GM15510 (cell line): ENCODE results near the gene DYSF.

Experiments
- POLR2A ChIP-seq: IDR thresholded peaks from 3 replicates; pipeline ENCODE4 v1.6.1; 2011; ENCODE audit warnings: borderline replicate concordance; ENCODE audit not compliant: insufficient read length; ENCODE audit errors: extremely low read depth

The DYSF gene

DNA sequence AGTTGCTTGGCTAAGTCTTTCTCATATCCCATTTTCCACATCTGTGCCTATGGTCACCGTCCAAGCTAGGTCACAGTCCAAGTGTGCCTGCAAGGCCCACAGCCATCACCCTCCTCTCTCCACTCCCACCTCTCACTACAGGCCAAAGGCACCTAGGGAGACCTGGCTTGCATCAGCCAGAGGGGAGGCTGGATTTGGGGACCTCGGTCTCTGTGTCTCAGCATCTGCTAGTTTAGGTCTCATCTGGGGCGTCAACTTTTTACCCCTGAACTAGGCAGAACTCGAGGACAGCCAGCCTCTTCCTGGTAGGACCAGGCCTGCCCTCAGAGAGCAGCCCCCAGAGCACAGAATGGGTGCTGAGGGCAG lies 217.1 kb downstream of the DYSF start:
- no peak for TF ChIP-seq POLR2A

DNA sequence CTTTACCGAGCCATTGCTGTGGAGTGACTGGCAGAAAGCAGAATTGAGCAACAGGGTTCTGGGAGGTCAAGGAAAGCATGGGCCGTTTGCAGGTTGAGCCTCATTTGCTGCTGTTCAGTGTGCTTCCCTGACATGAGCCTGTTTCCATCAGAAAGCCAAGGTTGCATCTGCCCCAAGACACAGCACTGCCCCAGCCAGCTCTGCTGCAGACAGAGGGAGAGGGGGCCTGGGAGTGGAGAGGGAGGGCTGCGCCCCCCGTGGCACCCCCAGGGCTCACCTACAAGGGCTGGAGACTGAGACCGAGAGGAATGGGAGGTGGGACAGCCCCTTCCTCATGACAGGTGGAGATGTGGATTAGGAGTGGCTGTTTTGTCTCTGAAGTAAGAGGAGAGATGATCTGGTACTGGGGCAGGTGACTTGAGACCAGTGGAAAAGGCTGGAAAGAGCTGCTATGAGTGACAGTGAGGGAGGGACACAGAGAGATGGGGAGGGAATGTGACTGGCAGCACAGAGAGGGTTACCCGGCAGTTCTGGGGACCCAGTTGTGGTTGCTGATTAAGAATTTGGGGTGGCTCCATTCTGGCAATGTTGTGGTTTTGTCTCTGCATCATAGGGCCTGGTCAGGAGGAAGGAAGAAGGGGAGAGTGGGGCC lies 218.0 kb downstream of the DYSF start:
- TF ChIP-seq POLR2A: no peak

DNA sequence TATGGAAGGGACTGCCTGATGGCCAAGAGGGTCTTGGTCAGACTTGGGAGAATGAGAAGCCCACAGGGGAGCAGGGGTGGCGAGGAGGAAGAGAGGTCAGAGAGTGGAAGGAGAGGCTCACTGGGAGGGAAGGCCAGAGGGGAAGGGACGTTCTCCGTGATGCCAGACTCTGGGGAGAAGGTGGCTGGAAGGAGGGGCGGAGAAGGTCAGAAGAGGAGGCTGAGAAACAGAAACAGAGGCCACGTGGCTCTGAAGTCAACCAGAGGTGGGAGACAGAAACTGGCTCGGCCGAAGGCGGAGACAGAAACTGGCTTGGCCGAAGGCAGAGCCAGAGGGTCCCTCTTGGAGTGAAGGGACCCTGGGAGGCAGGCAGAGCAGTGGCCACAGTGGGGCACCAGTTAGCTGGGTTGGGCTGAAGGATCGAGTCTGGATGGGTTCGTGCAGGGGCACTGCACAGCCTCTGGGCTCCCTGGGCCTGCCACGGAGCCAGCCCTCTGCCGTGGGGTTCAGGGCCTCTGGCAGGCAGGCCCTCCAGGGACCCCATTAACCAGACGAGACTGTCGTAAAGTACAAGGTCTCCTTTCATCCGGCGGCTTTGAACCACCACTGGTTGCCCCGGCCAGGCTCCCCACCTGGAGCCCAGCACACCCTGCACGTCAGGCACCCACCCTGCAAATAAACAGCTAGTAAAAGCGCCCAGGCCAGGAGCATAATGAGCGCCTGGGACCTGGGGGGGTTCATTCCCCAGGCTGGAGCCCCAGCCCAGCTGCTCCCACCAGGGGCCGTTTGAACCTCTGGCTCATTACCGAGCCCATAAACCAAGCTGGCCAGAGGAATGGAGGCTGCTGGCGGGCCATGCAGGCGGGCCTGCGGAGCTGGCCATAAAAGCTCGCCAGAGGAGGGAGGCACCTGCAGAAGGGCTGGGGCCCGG lies 218.8 kb downstream of the DYSF start:
- TF ChIP-seq POLR2A: no peak

DNA sequence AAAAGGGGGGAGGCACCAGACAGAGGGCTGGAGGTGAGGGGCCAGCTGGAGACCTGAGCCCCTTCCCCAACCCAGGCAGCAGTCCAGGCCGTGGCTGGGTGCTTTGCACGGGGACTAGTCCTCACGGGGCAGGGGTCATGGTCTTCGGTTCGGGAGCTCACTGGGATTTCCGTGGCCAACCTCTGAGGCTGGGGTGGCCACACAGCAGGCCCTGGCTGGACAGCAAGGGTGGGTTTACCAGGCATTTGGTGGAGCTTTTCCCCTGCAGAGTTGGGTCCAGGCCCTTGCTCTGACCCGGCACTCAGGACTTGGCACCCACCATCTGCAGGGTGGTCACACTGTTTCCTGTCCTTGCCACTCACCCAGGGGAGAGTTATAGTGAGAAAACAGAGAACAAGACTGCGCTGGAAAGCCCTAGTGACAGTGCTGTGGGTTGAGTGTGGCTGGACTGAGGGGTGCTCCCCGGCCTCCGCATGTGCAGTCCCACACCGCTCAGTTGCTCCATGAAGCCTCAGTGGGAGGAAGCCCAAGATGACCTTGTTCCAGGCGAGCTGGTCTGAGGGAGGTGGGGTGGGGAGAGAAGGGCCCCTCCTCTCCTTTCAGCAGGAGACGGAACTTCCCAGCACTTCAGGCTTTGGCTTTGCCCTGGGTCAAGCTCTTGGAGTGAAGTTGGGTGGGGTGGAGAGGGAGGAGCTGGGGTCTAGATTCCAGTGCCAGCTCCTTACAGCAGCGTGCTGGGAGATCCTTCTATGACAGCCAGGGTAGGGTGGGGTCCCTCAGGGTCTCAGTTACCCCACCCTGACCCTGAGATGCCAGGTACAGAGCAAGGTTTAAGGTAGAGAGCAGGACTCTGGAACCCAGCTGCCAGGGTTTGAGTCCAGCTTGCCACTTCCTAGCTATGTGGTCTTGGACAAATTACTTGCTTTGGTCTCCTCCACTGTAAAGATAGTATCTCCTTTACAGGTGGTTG lies 219.8 kb downstream of the DYSF start:
- TF ChIP-seq POLR2A: no peak

DNA sequence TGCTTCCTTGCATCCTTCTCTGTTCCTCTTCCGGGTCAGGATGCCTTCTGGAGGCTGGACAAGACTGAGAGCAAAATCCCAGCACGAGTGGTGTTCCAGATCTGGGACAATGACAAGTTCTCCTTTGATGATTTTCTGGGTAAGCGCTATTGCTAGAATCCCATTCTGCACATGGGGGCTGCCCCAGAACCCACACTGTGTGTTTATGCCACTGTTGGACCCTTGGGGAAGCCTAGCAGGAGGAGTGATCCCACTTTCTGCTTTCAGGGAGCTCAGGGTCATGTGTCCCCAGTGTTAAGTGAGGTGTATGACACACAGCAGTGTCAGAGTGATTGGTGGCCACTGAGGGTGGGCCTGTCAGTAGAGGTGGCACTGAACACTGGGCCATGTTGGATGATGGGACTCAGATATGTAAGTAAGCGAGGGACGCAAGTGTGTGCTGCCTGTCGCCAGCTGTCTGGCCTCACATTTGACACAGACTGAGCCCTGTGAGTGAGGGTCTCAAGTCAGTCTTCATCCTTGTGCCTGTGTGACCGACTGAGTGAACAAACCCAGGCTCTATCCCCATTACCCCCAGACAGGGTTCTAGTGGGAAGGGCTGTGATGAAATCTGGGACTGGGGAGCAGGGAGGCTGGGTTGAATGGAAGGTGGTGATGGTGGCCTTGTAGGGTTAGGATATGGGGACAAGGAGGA lies 220.9 kb downstream of the DYSF start:
- TF ChIP-seq POLR2A: no peak

DNA sequence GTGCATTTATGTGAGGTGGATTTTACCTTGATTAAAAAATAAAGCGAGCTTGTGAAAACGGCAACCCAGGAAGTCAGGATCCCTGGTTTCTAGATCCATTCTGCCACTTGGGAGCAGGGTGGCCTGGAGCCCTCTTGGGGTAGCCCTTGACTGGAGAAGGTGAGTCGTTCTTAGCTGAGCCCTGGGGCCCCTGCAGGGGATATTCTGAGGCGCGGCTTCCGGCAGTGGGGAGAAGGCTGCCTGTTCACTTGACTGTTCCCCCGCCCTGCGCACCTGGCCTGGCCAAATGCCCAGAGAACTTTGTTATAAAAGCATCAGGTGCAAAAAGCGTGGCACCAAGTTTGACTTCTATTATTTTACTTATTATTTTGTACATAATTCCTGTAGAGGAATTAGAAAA lies 221.9 kb downstream of the DYSF start:
- no peak for TF ChIP-seq POLR2A

DNA sequence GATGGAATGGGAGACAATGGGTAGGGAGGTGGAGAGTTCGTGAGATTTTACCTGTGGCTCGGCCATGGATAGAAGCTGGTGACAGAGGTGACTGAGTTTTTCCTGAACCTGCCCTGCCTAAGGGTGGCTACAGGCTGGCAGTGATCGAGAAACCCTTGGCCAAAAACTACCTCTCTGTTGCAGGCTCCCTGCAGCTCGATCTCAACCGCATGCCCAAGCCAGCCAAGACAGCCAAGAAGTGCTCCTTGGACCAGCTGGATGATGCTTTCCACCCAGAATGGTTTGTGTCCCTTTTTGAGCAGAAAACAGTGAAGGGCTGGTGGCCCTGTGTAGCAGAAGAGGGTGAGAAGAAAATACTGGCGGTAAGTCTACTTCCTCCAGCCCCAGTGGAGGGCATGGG lies 225.5 kb downstream of the DYSF start:
- no peak for TF ChIP-seq POLR2A

DNA sequence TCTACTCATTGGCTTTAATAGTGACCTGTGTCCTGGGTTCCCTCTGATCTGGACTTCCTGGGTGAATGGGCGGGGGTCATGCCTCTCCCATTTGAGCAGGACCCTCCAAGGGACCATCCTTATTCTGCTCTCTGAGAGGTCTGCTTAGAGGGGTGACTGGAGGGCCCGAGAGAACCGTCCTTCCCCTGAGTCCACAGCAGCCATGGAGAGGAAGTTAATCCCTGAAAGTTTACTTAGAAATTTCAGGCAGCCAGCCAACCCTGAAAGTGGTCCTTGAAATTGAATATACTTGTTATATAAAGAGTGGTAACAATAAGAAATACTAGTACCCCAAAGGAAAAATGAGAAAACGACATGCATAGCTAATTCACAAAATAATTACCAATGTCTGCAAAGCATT lies 226.1 kb downstream of the DYSF start:
- no peak for TF ChIP-seq POLR2A

DNA sequence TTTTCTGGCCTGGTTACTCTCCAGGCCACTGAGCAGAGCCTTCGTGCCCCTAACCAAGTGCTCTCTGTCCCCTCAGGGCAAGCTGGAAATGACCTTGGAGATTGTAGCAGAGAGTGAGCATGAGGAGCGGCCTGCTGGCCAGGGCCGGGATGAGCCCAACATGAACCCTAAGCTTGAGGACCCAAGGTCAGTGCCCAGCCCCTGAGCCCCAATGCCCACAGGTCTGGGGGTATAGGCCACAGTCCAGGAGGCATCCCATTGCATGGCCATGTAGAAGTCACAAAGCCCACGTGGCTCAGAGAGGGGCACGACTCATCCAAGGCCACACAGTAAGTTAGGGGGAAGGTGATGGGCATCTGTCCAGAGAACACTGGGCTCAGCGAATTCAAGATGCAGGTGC lies 227.6 kb downstream of the DYSF start:
- TF ChIP-seq POLR2A: no peak

DNA sequence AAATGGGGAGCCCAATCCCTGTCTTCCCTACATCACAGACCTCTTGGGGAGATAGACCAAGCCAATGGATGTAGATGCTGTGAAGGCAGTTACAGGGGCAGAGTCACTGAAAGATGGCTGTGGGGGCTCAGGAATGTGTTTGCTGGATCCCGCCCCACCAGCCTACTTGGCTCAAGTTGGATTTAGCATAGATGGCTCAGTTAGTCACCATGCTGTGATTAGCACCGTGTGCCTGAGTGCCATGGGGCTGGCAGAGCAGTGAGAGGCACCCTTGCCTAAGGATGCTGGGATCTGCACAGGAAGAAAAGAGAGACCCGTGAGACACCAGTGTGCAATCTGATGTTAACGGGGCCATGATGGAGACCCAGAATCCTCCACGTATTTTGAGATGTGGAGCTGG lies 228.3 kb downstream of the DYSF start:
- no peak for TF ChIP-seq POLR2A

DNA sequence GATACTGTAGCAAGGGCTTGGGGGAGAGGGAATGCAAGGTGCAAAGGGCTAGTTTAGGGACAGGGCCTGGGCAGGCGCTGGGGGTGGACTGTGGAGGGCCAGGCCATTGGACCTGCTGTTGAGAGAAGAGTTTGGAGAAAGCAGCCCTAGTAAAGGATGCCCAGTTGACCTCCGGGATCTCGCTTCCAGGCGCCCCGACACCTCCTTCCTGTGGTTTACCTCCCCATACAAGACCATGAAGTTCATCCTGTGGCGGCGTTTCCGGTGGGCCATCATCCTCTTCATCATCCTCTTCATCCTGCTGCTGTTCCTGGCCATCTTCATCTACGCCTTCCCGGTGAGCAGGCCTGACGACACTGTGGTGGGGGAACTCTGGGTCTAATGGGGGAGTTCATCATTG lies 229.0 kb downstream of the DYSF start:
- TF ChIP-seq POLR2A: no peak

DNA sequence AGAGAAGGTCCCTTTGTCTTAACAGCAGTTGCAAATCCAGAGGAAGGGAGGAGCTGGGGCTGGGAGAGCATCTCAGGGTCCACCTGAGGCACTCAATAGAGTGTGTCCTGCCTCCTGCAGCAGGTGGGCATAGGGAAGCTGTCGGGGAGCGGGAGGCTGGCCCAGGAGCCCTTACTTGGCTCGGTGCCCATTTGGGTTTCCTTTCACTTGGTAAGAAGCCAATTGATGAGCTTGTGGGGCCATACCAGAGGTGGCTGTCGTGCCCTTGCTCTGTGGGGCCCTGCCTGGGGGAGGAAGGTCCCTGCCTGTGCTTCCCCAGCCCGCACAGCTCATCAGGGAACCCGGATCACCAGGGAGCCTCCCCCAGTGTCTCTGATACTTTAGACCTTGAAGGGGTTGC lies 229.7 kb downstream of the DYSF start:
- no peak for TF ChIP-seq POLR2A

DNA sequence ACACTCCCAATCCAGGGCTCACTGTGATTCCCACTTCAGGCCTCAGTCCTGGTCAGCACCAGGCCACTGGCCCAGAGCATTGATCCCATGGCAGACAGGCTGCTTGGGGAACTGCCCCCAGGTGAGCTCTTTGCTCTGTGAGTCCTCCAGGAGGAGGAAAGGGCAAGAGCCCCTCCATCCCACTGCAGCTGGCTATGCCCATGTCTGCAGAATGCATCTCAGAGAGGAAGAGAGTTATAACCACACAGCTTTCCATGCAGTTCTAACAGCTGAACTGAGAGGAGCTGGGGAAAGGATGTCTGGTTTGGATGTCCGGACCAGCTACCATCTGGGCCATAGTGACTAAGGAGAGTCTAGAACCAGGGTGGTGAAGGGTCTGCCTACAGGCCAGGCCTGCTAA lies 230.3 kb downstream of the DYSF start:
- TF ChIP-seq POLR2A: no peak
